Stomach smooth muscle (tissue), 2 donors: ENCODE results near the gene NDUFAB1.
"Not testable (repeated sequence)": the region's sequence is repeated elsewhere in the genome, so short reads cannot be mapped to it uniquely, and the experiment has no call there.

Experiments used
- H3K27ac ChIP-seq: one replicate; pipeline ENCODE4 v1.7.0; 2013; ENCODE audit warnings: mild to moderate bottlenecking, low read length, inconsistent platforms
- H3K27me3 ChIP-seq, 2 donors: one replicate each; pipeline ENCODE4 v1.7.0; 2013; ENCODE audit warnings: low read length in 2 of 2; ENCODE audit not compliant: insufficient read depth in 2 of 2, control insufficient read depth in 1 of 2
- H3K36me3 ChIP-seq, 2 donors: one replicate each; pipeline ENCODE4 v1.7.0; 2013; ENCODE audit warnings: low read length in 2 of 2; ENCODE audit not compliant: control insufficient read depth in 2 of 2, insufficient read depth in 2 of 2
- H3K4me1 ChIP-seq: one replicate; pipeline ENCODE4 v1.7.0; 2013; ENCODE audit warnings: low read length; ENCODE audit not compliant: control insufficient read depth, insufficient read depth
- H3K4me3 ChIP-seq, 2 donors: one replicate each; pipeline ENCODE4 v1.7.0; 2013; ENCODE audit warnings: low read length in 2 of 2
- H3K9ac ChIP-seq, 2 donors: one replicate each; pipeline ENCODE4 v1.7.0; 2013; ENCODE audit warnings: low read length in 2 of 2, mild to moderate bottlenecking in 1 of 2
- H3K9me3 ChIP-seq, 2 donors: one replicate each; pipeline ENCODE4 v1.7.0; 2013; ENCODE audit warnings: low read length in 2 of 2; ENCODE audit not compliant: control insufficient read depth in 2 of 2
- donor health status: healthy.
- donor health status: Pancreatic carcinoma.

The NDUFAB1 gene

GRCh38 chr16:23554536-23554935 lies 41.6 kb downstream of the NDUFAB1 start:
- peaks cover 21% of the 10 kb centered on the region for H3K4me1 ChIP-seq
- no peak overlapping the region for H3K9ac ChIP-seq
- peaks cover 16 to 21% of the 10 kb centered on the region in 2 donors for H3K36me3 ChIP-seq
- no peaks in the 10 kb centered on the region for H3K9me3 ChIP-seq
- H3K4me3 ChIP-seq, result no peak overlapping the region
- H3K27me3 ChIP-seq, result no peaks in the 10 kb centered on the region
- H3K27ac ChIP-seq, result no peak overlapping the region

DNA sequence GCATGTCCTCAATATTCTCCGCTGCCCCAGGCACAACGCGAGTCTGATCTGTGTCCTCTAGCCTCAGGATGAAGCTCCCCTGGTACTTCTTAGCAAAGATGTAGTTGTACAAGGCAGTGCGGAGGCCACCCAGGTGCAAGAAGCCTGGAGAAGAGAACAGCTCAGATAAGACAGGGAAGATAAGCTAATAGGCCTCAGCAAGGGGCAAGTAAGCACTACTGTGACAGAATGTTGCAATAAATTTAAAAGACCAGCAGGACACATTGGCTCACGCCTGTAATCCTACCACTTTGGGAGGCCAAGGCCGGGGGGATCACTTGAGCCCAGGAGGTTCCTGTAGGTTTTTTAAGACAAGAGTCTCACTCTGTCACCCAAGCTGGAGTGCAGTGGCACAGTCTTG lies 44.0 kb downstream of the NDUFAB1 start:
- peaks cover 26 to 33% of the 10 kb centered on the region in 2 donors for H3K36me3 ChIP-seq
- H3K4me1 ChIP-seq, result peaks cover 6% of the 10 kb centered on the region

DNA sequence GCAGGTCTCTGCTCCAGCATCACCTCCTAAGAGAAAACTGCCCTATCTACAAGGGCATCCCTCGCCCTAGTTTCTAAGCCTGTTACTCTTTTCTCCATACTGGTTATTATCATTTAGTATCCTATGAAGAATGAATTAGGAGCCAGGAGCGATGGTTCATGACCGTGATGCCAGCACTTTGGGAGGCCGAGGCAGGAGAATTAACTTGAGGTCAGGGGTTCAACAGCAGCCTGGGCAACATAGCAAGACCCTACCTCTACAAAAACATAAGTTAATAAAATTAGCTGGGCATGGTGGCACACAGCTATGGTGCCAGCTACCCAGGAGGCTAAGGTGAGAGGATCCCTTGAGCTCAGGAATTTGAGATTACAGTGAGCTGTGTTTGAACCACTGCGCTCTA lies 46.2 kb downstream of the NDUFAB1 start:
- no peak overlapping the region for H3K27ac ChIP-seq
- H3K9me3 ChIP-seq, result no peaks in the 10 kb centered on the region
- H3K27me3 ChIP-seq, result no peaks in the 10 kb centered on the region
- H3K9ac ChIP-seq, result no peak overlapping the region
- peaks cover 28 to 52% of the 10 kb centered on the region in 2 donors for H3K36me3 ChIP-seq
- H3K4me3 ChIP-seq, result no peak overlapping the region
- no peaks in the 10 kb centered on the region for H3K4me1 ChIP-seq

More for the DNA sequence above, 44.0 kb downstream of the NDUFAB1 start:
- no peaks in the 10 kb centered on the region for H3K9me3 ChIP-seq
- H3K27ac ChIP-seq, result no peak overlapping the region
- no peaks in the 10 kb centered on the region for H3K27me3 ChIP-seq
- H3K9ac ChIP-seq, result no peak overlapping the region
- no peak overlapping the region for H3K4me3 ChIP-seq

- Histone ChIP-seq H3K9me3 (no peaks in the 10 kb centered on the region), H3K36me3 (peaks cover 29 to 48% of the 10 kb centered on the region in 2 donors), H3K27ac (no peak overlapping the region), H3K27me3 (no peaks in the 10 kb centered on the region), H3K4me1 (no peaks in the 10 kb centered on the region), H3K9ac (no peak overlapping the region), H3K4me3 (no peak overlapping the region)
Observed at GRCh38 chr16:23544436-23544835, 51.7 kb downstream of the NDUFAB1 start.

DNA sequence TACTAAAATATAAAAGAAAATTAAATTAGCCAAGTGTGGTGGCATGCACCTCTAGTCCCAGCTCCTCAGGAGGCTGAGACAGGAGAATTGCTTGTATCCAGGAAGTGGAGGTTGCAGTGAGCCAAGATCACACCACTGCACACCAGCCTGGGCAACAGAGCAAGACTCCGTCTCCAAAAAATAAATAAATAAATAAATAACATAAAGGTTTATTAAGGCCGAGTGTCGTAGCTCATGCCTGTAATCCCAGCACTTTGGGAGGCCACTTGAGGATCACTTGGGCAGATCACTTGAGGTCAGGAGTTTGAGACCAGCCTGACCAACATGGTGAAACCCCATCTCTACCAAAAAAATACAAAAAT lies 55.3 kb downstream of the NDUFAB1 start:
- not testable (repeated sequence) for H3K4me3 ChIP-seq, H3K27me3 ChIP-seq, H3K9me3 ChIP-seq, H3K9ac ChIP-seq, H3K27ac ChIP-seq, H3K4me1 ChIP-seq
- H3K36me3 ChIP-seq, result peaks cover 16 to 25% of the 10 kb centered on the region in 2 donors

- H3K27me3 ChIP-seq, result no peaks in the 10 kb centered on the region
- no peaks in the 10 kb centered on the region for H3K9me3 ChIP-seq
- no peaks in the 10 kb centered on the region for H3K4me1 ChIP-seq
- H3K4me3 ChIP-seq, result no peak overlapping the region
- H3K9ac ChIP-seq, result no peak overlapping the region
- no peak overlapping the region for H3K27ac ChIP-seq
- peaks cover 19 to 25% of the 10 kb centered on the region in 2 donors for H3K36me3 ChIP-seq
Observed at GRCh38 chr16:23539984-23540816, 55.9 kb downstream of the NDUFAB1 start.

GRCh38 chr16:23538919-23539278 lies 57.2 kb downstream of the NDUFAB1 start:
- Histone ChIP-seq H3K4me1 (no peaks in the 10 kb centered on the region), H3K27me3 (no peaks in the 10 kb centered on the region), H3K9ac (no peak overlapping the region), H3K4me3 (no peak overlapping the region), H3K9me3 (no peaks in the 10 kb centered on the region), H3K36me3 (peaks cover 26 to 31% of the 10 kb centered on the region in 2 donors), H3K27ac (no peak overlapping the region)

- Histone ChIP-seq H3K4me1 (no peaks in the 10 kb centered on the region), H3K27ac (no peak overlapping the region), H3K27me3 (no peaks in the 10 kb centered on the region), H3K9ac (no peak overlapping the region), H3K9me3 (no peaks in the 10 kb centered on the region), H3K36me3 (peaks cover 24 to 31% of the 10 kb centered on the region in 2 donors), H3K4me3 (no peak overlapping the region)
Observed at GRCh38 chr16:23537390-23537789, 58.7 kb downstream of the NDUFAB1 start.

DNA sequence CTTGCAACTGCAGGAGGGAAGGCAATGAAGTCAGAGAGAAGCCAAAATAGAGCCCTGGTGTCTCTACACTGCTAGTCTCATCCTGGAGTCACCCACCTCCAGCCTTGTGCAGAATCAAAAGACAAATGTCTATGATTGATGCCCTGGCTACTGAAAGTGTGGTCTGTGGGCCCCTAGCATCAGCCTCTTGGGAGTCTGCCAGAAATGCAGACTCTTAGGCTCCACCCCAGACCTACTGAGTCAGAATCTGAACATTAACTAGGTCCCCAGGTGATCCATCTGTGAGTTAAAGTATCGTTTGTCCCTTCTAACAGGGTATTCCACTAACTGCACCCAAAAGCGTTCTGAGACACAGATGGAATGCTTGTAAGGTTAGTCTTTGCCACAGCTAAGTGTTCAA lies 60.2 kb downstream of the NDUFAB1 start:
- no peaks in the 10 kb centered on the region for H3K4me1 ChIP-seq
- no peak overlapping the region for H3K9ac ChIP-seq
- no peak overlapping the region for H3K4me3 ChIP-seq
- H3K9me3 ChIP-seq, result no peaks in the 10 kb centered on the region
- H3K27ac ChIP-seq, result no peak overlapping the region
- peaks cover 29 to 33% of the 10 kb centered on the region in 2 donors for H3K36me3 ChIP-seq
- H3K27me3 ChIP-seq, result no peaks in the 10 kb centered on the region

GRCh38 chr16:23534868-23535860 lies 61.0 kb downstream of the NDUFAB1 start:
- H3K9ac ChIP-seq, result no peak overlapping the region
- H3K27ac ChIP-seq, result no peak overlapping the region
- peaks cover 26 to 29% of the 10 kb centered on the region in 2 donors for H3K36me3 ChIP-seq
- H3K4me3 ChIP-seq, result no peak overlapping the region
- H3K4me1 ChIP-seq, result no peaks in the 10 kb centered on the region
- H3K27me3 ChIP-seq, result no peaks in the 10 kb centered on the region
- H3K9me3 ChIP-seq, result no peaks in the 10 kb centered on the region
